Gastrocnemius medialis (tissue), 4 donors: Measurements from ENCODE around the gene LUC7L2. TPM values are rescaled to one million over a fixed set of nuclear protein-coding genes. Genes with fewer than 3 reads are reported as not detected.
A peak's percentile ranks its signal among the peaks of the same experiment; 100 is the strongest.

ENCODE experiments used
- ATAC-seq, 2 donors: fragments of 150-250 bp; one replicate each; pipeline ENCODE4 v1.9.1; 2016
- DNase-seq, 2 donors: peaks; one replicate each; pipeline ENCODE4 v3.0.0-alpha.2; 2019
- H3K27ac ChIP-seq, 4 donors: fragments of 200-600 bp; sonication (generic); 1 replicate in 1 of 4; 2 replicates in 3 of 4; pipeline ENCODE4 v1.5.1; 2016 to 2018; ENCODE audit warnings: mild to moderate bottlenecking in 2 of 4, moderate library complexity in 1 of 4
- H3K27me3 ChIP-seq, 3 donors: fragments of 200-600 bp; sonication (generic) in 2 of 3; 1 replicate in 1 of 3; 2 replicates in 2 of 3; pipeline versions ENCODE4 v1.5.1 to v1.6.0; 2016 to 2019; ENCODE audit warnings: mild to moderate bottlenecking in 1 of 3, moderate library complexity in 1 of 3
- H3K36me3 ChIP-seq, 2 donors: fragments of 200-600 bp; sonication (generic) in 1 of 2; one replicate each; pipeline ENCODE4 v1.5.1; 2017 to 2018
- H3K4me1 ChIP-seq, 2 donors: fragments of 200-600 bp; sonication (generic) in 1 of 2; one replicate each; pipeline ENCODE4 v1.5.1; 2016 to 2017; ENCODE audit warnings: mild to moderate bottlenecking in 2 of 2
- H3K4me3 ChIP-seq, 4 donors: fragments of 200-600 bp; sonication (generic) in 3 of 4; 1 replicate in 1 of 4; 2 replicates in 3 of 4; pipeline ENCODE4 v1.5.1; 2016 to 2019; ENCODE audit warnings: mild to moderate bottlenecking in 2 of 4
- H3K9me3 ChIP-seq, 3 donors: fragments of 200-600 bp; sonication (generic) in 2 of 3; 1 replicate in 1 of 3; 2 replicates in 2 of 3; pipeline ENCODE4 v1.5.1; 2016 to 2019
- POLR2A ChIP-seq, 2 donors: fragments of 450-650 bp; IDR thresholded peaks; one replicate each; pipeline ENCODE4 v1.6.1; 2017; ENCODE audit warnings: antibody characterized with exemption in 2 of 2, mild to moderate bottlenecking in 2 of 2, moderate library complexity in 2 of 2
- in situ Hi-C, 4 donors: fragments of 200-750 bp; cut with MboI; loops; one replicate each; pipeline versions ENCODE4 v1.15.0 to v1.8.0; 2017; ENCODE audit warnings: low sequenced_read_pairs in 4 of 4
- intact Hi-C: fragments of 100-400 bp; cut with DNase I; formaldehyde crosslinking; loops from one replicate; pipeline ENCODE4 v1.15.1; 2023; ENCODE audit warnings: low total_unique reads
- total RNA-seq, 4 donors: library from RNA; depleted of rRNA; stranded (reverse); fragments of >200 nt; gene quantifications; one replicate each; pipeline versions ENCODE4 v1.1.0 to v1.2.3, GENCODE V29; 2016
- TF ChIP-seq, protein P1 (sequence below), 5 experiments: fragments of 450-650 bp in 3 of 5; fragments of 200-600 bp in 2 of 5; sonication (generic) in 2 of 5; IDR thresholded peaks in 4 of 5; conservative IDR thresholded peaks in 1 of 5; 1 replicate in 4 of 5; 2 replicates in 1 of 5; pipeline ENCODE4 v1.5.1; 2016 to 2019; ENCODE audit warnings: antibody characterized with exemption in 5 of 5, mild to moderate bottlenecking in 3 of 5, moderate library complexity in 3 of 5

Gene LUC7L2
- total RNA-seq, 4 donors from 2014 or later: 49.2 to 79.7 (median 54.0) TPM

DNA sequence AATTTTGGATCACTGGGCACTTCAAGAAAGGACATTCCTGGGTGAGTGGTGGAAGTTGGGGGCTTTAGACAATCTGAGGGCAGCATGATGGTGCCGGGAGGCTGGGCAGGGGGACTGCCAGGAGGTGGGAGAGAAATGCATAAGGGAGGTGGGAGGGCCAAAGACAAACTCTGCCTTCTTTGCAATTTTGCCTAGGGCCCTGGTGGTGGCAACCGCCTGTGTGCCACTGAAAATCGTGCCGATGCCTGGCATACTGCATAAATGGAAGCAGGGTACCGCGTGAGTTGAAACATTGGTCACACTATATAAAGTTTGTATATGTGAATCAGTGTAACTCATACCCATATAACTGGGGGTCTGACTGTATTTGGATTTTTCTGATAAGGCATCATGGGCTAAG lies 3.3 kb downstream of the LUC7L2 start:
- ATAC-seq (no peak), DNase-seq (no peak)
- peak overlapping the region in 3 of 4 donors; percentile 99 to 100 (median 100) for H3K27ac ChIP-seq
- H3K4me3 ChIP-seq: no peak overlapping the region
- in situ Hi-C loops: loop anchor here in 1 of 4 donors (25.0 kb wide), 1 partner anchor 251 kb away; the partner anchor contains the start of gene ZC3HAV1
- TF ChIP-seq, protein P1, sequence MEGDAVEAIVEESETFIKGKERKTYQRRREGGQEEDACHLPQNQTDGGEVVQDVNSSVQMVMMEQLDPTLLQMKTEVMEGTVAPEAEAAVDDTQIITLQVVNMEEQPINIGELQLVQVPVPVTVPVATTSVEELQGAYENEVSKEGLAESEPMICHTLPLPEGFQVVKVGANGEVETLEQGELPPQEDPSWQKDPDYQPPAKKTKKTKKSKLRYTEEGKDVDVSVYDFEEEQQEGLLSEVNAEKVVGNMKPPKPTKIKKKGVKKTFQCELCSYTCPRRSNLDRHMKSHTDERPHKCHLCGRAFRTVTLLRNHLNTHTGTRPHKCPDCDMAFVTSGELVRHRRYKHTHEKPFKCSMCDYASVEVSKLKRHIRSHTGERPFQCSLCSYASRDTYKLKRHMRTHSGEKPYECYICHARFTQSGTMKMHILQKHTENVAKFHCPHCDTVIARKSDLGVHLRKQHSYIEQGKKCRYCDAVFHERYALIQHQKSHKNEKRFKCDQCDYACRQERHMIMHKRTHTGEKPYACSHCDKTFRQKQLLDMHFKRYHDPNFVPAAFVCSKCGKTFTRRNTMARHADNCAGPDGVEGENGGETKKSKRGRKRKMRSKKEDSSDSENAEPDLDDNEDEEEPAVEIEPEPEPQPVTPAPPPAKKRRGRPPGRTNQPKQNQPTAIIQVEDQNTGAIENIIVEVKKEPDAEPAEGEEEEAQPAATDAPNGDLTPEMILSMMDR (IDR thresholded peaks at IDR 0.05 in 4 of 5, conservative IDR thresholded peaks at IDR 0.05 in 1 of 5): no peak
- TF ChIP-seq POLR2A (IDR thresholded peaks at IDR 0.05): no peak
- peaks cover 0 to 8% of the 10 kb centered on the region in 2 donors for H3K36me3 ChIP-seq
- no peaks in the 10 kb centered on the region for H3K9me3 ChIP-seq
- H3K27me3 ChIP-seq: no peaks in the 10 kb centered on the region
- intact Hi-C loops: loop anchor here (5.0 kb wide), 1 partner anchor 59 kb away; no protein-coding TSS in a partner anchor
- peaks cover 43 to 60% of the 10 kb centered on the region in 2 donors for H3K4me1 ChIP-seq

DNA sequence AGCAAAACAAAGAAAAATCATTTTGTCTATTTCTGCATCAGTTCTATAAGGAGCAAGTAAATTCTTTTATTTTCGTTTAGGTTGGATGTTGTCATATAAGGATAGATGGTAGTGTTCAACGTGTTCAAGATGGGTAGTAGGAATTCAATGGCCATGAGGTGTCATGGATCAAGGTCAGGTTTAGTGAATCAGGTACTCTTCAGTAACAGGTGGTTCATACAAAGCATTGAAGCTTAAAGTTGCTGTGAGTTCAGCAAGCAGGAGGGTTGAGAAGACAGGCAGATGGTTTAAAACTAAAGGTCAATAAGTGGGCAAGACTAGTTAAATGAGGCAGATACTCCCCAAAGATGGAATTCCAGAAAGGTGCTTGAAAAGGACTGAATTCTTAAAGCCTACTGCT lies 5.6 kb downstream of the LUC7L2 start:
- no peak overlapping the region for H3K4me3 ChIP-seq
- intact Hi-C loops: no loop called here
- no peak overlapping the region for H3K27ac ChIP-seq
- DNase-seq (no peak), ATAC-seq (no peak)
- no peak for TF ChIP-seq POLR2A (IDR thresholded peaks at IDR 0.05)
- TF ChIP-seq, protein P1 (IDR thresholded peaks at IDR 0.05 in 4 of 5, conservative IDR thresholded peaks at IDR 0.05 in 1 of 5): no peak
- H3K27me3 ChIP-seq: no peaks in the 10 kb centered on the region
- peaks cover 0 to 8% of the 10 kb centered on the region in 2 donors for H3K36me3 ChIP-seq
- no peaks in the 10 kb centered on the region for H3K9me3 ChIP-seq
- H3K4me1 ChIP-seq: peaks cover 58 to 76% of the 10 kb centered on the region in 2 donors
- in situ Hi-C loops: loop anchor here in 1 of 4 donors (25.0 kb wide), 1 partner anchor 253 kb away; the partner anchor contains the start of gene ZC3HAV1

DNA sequence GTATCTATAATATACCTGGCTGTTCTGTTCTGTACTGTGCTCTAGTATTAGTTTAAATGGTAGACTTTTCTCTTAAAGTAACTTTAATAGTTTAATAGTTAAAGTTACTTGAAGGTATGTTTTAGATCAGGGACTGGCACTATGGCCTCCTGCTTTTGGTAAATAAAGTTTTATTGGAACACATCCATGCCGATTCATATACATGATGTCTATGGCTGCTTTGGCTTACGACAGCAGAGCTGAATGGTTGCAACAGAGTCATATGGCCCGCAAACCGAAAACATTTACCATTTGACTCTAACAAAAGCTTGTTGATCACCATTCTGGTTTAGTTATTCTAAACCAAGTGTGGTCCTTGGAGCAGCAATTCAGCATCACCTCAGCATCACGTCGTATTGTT lies 6.7 kb downstream of the LUC7L2 start:
- no peak overlapping the region for H3K4me3 ChIP-seq
- H3K9me3 ChIP-seq: no peaks in the 10 kb centered on the region
- DNase-seq (no peak), ATAC-seq (no peak)
- no peaks in the 10 kb centered on the region for H3K27me3 ChIP-seq
- peaks cover 0 to 8% of the 10 kb centered on the region in 2 donors for H3K36me3 ChIP-seq
- H3K4me1 ChIP-seq: peaks cover 61 to 79% of the 10 kb centered on the region in 2 donors
- TF ChIP-seq, protein P1 (IDR thresholded peaks at IDR 0.05 in 4 of 5, conservative IDR thresholded peaks at IDR 0.05 in 1 of 5): no peak
- TF ChIP-seq POLR2A (IDR thresholded peaks at IDR 0.05): no peak
- intact Hi-C loops (no loop called here), in situ Hi-C loops (loop anchor here in 1 of 4 donors (25.0 kb wide), 1 partner anchor 254 kb away; the partner anchor contains the start of gene ZC3HAV1)
- peak overlapping the region in 1 of 4 donors; percentile 44 for H3K27ac ChIP-seq

DNA sequence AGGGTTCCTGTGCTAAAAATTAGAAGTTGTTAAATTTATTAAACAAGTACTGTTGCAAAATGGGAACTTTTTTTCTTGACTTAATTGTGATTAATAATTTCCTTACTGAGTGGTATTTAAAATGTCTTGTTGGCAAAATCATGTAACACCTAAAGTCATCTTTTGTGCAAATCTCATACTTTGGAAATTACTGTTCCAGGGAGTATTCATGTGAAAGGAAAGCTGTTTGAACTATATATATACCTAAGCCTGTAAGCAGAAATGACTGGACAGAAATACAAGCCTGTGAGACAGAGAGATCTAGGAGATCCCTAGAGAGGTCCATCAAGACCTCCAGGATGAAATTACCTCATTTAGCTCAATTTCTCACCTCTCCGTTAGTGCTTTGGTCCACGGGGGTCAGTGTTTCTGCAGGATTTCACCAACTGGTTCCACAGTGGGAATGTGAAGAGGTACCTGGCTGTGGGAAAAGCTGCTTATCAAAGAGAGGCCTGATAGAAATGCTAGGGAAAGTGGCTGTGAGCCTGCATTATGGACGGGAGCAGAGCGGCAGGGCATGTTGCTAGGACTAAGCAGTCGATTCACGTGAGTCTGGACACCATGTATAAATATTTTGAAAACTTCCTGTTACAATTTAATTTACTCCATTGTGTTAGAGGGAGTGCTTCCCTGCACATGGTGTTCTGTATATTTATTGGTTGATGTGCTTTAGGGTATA lies 7.9 kb downstream of the LUC7L2 start:
- intact Hi-C loops: no loop called here
- H3K9me3 ChIP-seq: no peaks in the 10 kb centered on the region
- H3K27ac ChIP-seq: peak overlapping the region in 2 of 4 donors; percentile 5 to 44
- DNase-seq: no peak
- H3K4me3 ChIP-seq: no peak overlapping the region
- H3K4me1 ChIP-seq: peaks cover 61 to 77% of the 10 kb centered on the region in 2 donors
- peak in 1 of 2 donors; percentile 55 for ATAC-seq
- no peak for TF ChIP-seq POLR2A (IDR thresholded peaks at IDR 0.05)
- TF ChIP-seq, protein P1 (IDR thresholded peaks at IDR 0.05 in 4 of 5, conservative IDR thresholded peaks at IDR 0.05 in 1 of 5): no peak
- in situ Hi-C loops: loop anchor here in 1 of 4 donors (25.0 kb wide), 1 partner anchor 255 kb away; the partner anchor contains the start of gene ZC3HAV1
- H3K36me3 ChIP-seq: peaks cover 0 to 8% of the 10 kb centered on the region in 2 donors
- no peaks in the 10 kb centered on the region for H3K27me3 ChIP-seq
